Measurements from ENCODE around the gene CRIP2.

The CRIP2 gene

GRCh38 chr14:105495990-105496830, 21.6 kb downstream of the CRIP2 start:
- in situ Hi-C loops (cut with MboI; ENCODE audit: low sequenced_read_pairs) = loop anchor here (25.0 kb wide), 1 partner anchor 134 kb away; no protein-coding TSS in a partner anchor

GRCh38 chr14:105496831-105497591, 22.4 kb downstream of the CRIP2 start:
- in situ Hi-C loops (cut with MboI; ENCODE audit: low sequenced_read_pairs) = loop anchor here (25.0 kb wide), 1 partner anchor 135 kb away; no protein-coding TSS in a partner anchor

- in situ Hi-C loops (cut with MboI; ENCODE audit: low sequenced_read_pairs) = loop anchor here (25.0 kb wide), 1 partner anchor 136 kb away; no protein-coding TSS in a partner anchor
These were observed 23.2 kb downstream of the CRIP2 start for GRCh38 chr14:105497671-105498429.

- in situ Hi-C loops (cut with MboI; ENCODE audit: low sequenced_read_pairs) = loop anchor here (25.0 kb wide), 1 partner anchor 136 kb away; no protein-coding TSS in a partner anchor
These were observed 24.0 kb downstream of the CRIP2 start for GRCh38 chr14:105498430-105499255.

- in situ Hi-C loops (cut with MboI; ENCODE audit: low sequenced_read_pairs) = loop anchor here (25.0 kb wide), 1 partner anchor 137 kb away; no protein-coding TSS in a partner anchor
These were observed 24.8 kb downstream of the CRIP2 start for GRCh38 chr14:105499256-105500035.

- in situ Hi-C loops (cut with MboI; ENCODE audit: low sequenced_read_pairs) = no loop called here
These were observed 25.6 kb downstream of the CRIP2 start for GRCh38 chr14:105500036-105500725.

- in situ Hi-C loops (cut with MboI; ENCODE audit: low sequenced_read_pairs) = no loop called here
These were observed 26.1 kb downstream of the CRIP2 start for GRCh38 chr14:105500726-105501101.

- in situ Hi-C loops (cut with MboI; ENCODE audit: low sequenced_read_pairs) = no loop called here
These were observed 27.1 kb downstream of the CRIP2 start for GRCh38 chr14:105501504-105502291.

DNA sequence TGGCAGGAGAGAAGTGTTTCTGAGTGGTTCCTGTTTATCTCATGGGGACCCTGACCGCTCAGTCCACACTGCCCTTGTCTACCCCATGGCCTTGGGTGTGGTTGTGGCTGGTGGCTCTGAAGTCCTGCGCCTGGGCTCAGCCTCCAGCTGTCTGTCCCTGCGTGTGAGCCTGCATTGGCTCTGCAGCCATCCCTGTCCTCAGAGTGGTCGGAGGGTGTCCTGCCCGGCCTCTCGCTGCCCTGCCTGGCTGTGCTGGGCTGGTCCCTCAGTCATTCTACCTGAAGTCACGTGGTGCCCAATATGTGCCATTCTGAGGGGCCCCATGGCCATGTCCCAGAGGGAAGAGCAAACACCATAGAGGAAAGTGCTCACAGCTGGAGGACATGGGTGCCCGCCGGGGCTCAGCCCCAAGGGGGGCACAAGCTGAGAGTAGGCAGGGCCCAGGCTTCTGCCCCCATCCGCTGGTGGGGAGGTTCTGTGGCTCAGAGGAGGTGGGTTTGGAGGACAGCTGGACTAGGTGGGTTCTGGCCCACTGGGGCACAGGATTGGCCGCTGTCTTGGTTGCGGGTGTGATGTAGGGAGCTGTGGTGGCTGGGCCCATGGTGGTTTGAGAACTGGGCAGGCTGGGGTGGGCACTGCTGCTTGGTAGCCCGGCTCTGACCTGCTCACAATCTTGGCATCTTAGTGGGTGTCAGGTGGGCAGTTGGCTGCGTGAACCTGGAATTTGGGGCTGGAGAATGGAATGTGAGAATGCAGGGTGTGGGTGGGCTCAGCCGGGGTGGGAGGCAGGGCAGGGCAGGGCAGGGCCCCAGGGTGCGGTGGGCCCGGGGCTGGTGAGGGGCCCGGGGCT, 28.1 kb downstream of the CRIP2 start:
- in situ Hi-C loops (cut with MboI; ENCODE audit: low sequenced_read_pairs) = no loop called here

DNA sequence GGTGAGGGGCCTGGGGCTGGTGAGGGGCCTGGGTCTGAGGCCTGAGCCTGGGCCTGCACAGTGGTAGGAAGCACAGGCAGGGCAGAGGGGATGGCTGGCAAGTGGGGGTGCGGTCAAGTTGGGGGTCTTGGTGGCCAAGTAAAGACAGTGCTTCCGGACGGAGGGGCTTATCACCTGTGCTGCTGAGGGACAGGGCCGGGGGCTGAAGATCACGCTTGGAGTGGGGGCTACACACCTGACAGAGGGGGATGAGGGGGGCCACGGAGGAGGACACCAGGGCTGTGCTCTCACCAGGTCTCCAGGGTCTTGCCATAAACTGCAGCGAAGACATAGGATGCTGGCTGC, 28.6 kb downstream of the CRIP2 start:
- in situ Hi-C loops (cut with MboI; ENCODE audit: low sequenced_read_pairs) = no loop called here

DNA sequence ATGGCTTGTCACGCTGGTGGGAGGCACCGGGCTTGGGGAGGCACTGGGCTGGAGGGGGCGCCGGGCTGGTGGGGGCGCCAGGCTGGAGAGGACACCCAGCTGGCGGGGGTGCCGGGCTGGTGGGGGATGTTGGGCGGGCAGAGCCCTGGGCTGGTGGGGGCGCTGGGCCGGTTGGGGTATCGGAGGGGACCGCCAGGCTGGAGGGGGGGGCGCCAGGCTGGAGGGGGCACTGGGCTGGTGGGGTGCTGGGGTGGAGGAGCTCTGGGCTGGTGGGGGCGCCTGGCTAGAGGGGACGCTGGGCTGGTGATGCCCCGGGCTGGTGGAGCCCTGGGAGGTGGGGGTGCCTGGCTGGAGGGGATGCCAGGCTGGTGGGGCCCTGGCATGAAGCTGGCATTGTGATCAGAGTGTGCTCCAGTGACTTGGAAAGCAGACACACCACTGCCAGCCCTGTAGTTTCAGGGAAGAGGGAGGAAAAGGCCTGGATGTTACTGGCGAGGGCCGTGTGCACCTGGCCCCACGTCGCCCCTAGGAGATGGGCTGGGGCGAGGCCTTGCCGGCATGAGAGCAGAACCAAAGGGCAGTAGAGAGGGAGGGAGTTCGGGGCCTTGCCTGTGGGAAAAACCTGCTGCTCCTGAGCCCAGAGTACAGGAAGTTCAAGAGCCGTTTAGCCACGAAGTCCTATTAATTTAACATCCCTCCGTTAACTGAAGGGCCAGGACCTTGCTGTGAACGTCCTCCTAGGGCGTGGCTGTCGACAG, 29.5 kb downstream of the CRIP2 start:
- in situ Hi-C loops (cut with MboI; ENCODE audit: low sequenced_read_pairs) = no loop called here

DNA sequence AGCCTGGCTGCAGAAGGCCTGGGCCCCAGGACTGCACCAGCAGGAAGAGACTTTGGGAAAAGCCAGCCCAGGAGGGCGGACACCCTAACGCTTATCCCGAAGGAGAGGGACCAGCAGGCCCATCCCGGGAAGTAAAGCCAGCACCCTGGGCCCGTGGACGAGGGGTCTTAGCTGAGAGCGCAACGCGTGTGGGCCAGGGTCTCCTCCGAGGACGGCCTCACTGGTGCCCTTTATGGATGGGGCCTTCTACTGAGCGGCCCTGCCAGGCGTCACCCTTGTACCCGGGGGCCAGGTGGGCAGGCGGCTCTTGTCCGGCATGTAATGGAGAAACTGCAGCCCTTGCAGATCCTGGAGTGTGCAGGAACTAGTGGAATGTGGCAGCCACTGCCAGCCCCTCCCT, 30.5 kb downstream of the CRIP2 start:
- in situ Hi-C loops (cut with MboI; ENCODE audit: low sequenced_read_pairs) = no loop called here

DNA sequence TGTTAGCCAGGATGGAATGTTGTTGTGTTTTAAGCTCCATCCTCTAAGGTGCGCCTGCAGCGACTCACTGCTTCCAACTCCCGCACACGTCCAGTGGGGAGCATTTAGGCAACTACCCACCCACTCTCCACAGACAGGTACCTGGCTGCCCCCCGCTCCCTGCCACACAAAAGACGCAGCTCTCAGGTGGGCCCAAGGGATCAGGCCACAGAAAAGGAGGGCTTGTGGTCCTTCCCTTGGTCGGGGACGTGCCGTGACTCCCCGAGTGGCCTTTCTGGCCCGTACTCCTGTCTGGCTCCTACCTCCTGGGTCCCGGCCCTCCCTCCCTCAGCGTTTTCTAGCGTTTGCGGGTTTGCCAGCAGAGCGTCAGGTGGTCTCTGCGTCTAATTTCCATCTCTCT, 32.6 kb downstream of the CRIP2 start:
- in situ Hi-C loops (cut with MboI; ENCODE audit: low sequenced_read_pairs) = no loop called here

- in situ Hi-C loops (cut with MboI; ENCODE audit: low sequenced_read_pairs) = no loop called here
These were observed 33.4 kb downstream of the CRIP2 start for GRCh38 chr14:105508069-105508468.

GRCh38 chr14:105508601-105509000, 34.0 kb downstream of the CRIP2 start:
- in situ Hi-C loops (cut with MboI; ENCODE audit: low sequenced_read_pairs) = no loop called here

DNA sequence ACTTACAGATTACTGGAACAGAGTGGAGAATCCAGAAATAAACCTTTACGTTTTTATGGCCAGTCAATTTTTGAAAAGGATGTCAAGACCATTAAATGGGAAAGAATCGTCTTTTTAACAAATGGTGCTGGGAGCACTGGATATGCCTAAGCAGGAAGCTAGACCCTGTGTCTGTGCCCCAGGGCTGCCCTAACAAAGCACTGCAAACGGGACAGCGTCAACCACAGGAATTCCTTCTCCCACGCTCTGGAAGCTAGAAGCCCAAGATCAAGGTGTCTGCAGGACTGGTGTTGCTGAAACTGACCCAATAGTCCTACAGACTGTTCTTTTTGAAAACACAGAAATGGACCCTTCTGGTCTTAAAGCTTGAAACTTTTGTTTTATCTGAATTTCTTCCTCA, 42.5 kb downstream of the CRIP2 start:
- in situ Hi-C loops (cut with MboI; ENCODE audit: low sequenced_read_pairs) = no loop called here
